EH (cell line): ENCODE measurements around the gene ABHD6.
A peak's percentile ranks its signal among the peaks of the same experiment; 100 is the strongest.
"Not testable (repeated sequence)": the region's sequence is repeated elsewhere in the genome, so short reads cannot be mapped to it uniquely, and the experiment has no call there.

Experiments used
- DNase-seq: peaks from one replicate; pipeline ENCODE4 v3.0.0-alpha.2; 2015; ENCODE audit warnings: low read depth

ABHD6 gene

GRCh38 chr3:58209933-58210332, 27.7 kb upstream of the ABHD6 start:
- no peak for DNase-seq

GRCh38 chr3:58210761-58211460, 26.7 kb upstream of the ABHD6 start, which contains the start of gene DNASE1L3:
Gene DNASE1L3 (minus strand): TSS chr3:58210972. CDS start chr3:58210906, 66 bp downstream.
- no peak for DNase-seq

GRCh38 chr3:58214484-58215316, 22.9 kb upstream of the ABHD6 start:
- DNase-seq, result peak; percentile 59

GRCh38 chr3:58215317-58216025, 22.1 kb upstream of the ABHD6 start:
- DNase-seq, result no peak

GRCh38 chr3:58216496-58217195, 20.9 kb upstream of the ABHD6 start:
- DNase-seq, result no peak

GRCh38 chr3:58217209-58217811, 20.3 kb upstream of the ABHD6 start:
- peak; percentile 70 for DNase-seq

GRCh38 chr3:58218904-58219303, 18.7 kb upstream of the ABHD6 start:
- DNase-seq, result no peak

GRCh38 chr3:58222161-58222724, 15.3 kb upstream of the ABHD6 start:
- no peak for DNase-seq

- DNase-seq, result no peak
Observed at GRCh38 chr3:58223855-58224254, 13.7 kb upstream of the ABHD6 start.

- not testable (repeated sequence) for DNase-seq
Observed at GRCh38 chr3:58227933-58228332, 9.7 kb upstream of the ABHD6 start.

- DNase-seq, result no peak
Observed at GRCh38 chr3:58230876-58231552, 6.6 kb upstream of the ABHD6 start.

- DNase-seq, result no peak
Observed at GRCh38 chr3:58231666-58232065, 5.9 kb upstream of the ABHD6 start.

GRCh38 chr3:58234516-58234931, 3.1 kb upstream of the ABHD6 start:
- DNase-seq, result peak; percentile 59

- no peak for DNase-seq
Observed at GRCh38 chr3:58235970-58236369, 1.6 kb upstream of the ABHD6 start.

GRCh38 chr3:58236527-58237237, 910 bp upstream of the ABHD6 start:
- no peak for DNase-seq

GRCh38 chr3:58237941-58238681, 519 bp downstream of the ABHD6 start:
- no peak for DNase-seq

- no peak for DNase-seq
Observed at GRCh38 chr3:58238830-58239229, 1.2 kb downstream of the ABHD6 start.

GRCh38 chr3:58241306-58242044, 3.9 kb downstream of the ABHD6 start:
- no peak for DNase-seq

- DNase-seq, result peak; percentile 68
Observed at GRCh38 chr3:58242340-58242739, 4.7 kb downstream of the ABHD6 start.
